Measurements from ENCODE around the gene TAF7L.

DNA sequence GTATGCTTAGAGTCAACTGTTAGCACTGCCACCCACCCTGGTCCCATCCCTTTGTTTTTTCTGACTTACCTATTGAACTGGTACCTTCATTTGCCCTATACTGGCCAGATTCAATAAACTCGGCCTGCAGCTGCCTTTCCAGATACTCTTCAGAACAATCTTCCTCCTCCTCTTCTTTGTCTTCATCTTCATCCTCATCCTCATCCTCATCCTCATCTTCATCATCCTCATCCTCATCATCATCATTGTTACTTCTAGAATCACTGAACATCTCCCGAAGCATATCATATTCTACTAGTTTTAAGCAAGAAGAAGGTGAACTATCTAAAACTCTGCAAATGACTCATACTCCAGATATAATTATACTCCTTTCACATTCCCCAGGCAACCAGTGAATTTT is 14.9 kb downstream of the TAF7L start:
- TF ChIP-seq, protein P1, sequence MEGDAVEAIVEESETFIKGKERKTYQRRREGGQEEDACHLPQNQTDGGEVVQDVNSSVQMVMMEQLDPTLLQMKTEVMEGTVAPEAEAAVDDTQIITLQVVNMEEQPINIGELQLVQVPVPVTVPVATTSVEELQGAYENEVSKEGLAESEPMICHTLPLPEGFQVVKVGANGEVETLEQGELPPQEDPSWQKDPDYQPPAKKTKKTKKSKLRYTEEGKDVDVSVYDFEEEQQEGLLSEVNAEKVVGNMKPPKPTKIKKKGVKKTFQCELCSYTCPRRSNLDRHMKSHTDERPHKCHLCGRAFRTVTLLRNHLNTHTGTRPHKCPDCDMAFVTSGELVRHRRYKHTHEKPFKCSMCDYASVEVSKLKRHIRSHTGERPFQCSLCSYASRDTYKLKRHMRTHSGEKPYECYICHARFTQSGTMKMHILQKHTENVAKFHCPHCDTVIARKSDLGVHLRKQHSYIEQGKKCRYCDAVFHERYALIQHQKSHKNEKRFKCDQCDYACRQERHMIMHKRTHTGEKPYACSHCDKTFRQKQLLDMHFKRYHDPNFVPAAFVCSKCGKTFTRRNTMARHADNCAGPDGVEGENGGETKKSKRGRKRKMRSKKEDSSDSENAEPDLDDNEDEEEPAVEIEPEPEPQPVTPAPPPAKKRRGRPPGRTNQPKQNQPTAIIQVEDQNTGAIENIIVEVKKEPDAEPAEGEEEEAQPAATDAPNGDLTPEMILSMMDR (optimal IDR thresholded peaks at IDR 0.05 in 1 of 3, IDR thresholded peaks at IDR 0.05 in 1 of 3, conservative IDR thresholded peaks at IDR 0.05 in 1 of 3; ENCODE audit: extremely low read depth in 1 of 3, insufficient read depth in 2 of 3, low read length in 3 of 3): no peak
- no peak for TF ChIP-seq EZH2 (IDR thresholded peaks at IDR 0.05; ENCODE audit: low read length)
